22Rv1 (cell line): ENCODE measurements around the gene GTPBP2.

Source experiments
- CTCF ChIP-seq: fragments of 450-650 bp; IDR thresholded peaks from 2 replicates; pipeline ENCODE4 v1.5.1; 2017; ENCODE audit warnings: mild to moderate bottlenecking
- ZFX ChIP-seq: fragments of 450-650 bp; IDR thresholded peaks from 2 replicates; pipeline ENCODE4 v1.6.1; 2017; ENCODE audit warnings: antibody characterized with exemption, borderline replicate concordance

GRCh38 chr6:43608310-43608763, 20.7 kb downstream of the GTPBP2 start:
- TF ChIP-seq CTCF, result peak; percentile 92
- TF ChIP-seq ZFX, result no peak
